SK-N-SH (cell line): ENCODE data around the gene BEGAIN. TPM values are rescaled to one million over a fixed set of nuclear protein-coding genes. Genes with fewer than 3 reads are reported as not detected.
A peak's percentile ranks its signal among the peaks of the same experiment; 100 is the strongest.

Experiments used
- CTCF ChIA-PET: fragments of 300-600, 350-600 bp; formaldehyde crosslinking; extraction: SDS; loops from one replicate; lab custom pipeline; 2021; lab: Yijun Ruan, JAX
- POLR2A ChIA-PET: fragments of 350-600 bp; sonication (Branson Sonifier 250); formaldehyde crosslinking; extraction: SDS; loops from one replicate; lab custom pipeline; 2020; ENCODE audit warnings: antibody characterized with exemption, inconsistent platforms; lab: Yijun Ruan, JAX
- DNase-seq: peaks from one replicate; pipeline ENCODE4 v3.0.0; 2012
- H2AFZ ChIP-seq: fragments of 200-600 bp; sonication (generic); 2 replicates; pipeline ENCODE4 v1.8.1; 2016; ENCODE audit warnings: antibody characterized with exemption, mild to moderate bottlenecking, low read depth
- H3F3A ChIP-seq: fragments of 200-600 bp; sonication (generic); replicated peaks from 2 replicates; pipeline ENCODE3; 2016; ENCODE audit warnings: antibody characterized with exemption, mild to moderate bottlenecking; ENCODE audit not compliant: insufficient read depth
- H3K27ac ChIP-seq, 2 experiments: fragments of 200-500 bp in 1 of 2; fragments of 200-600 bp in 1 of 2; sonication (Bioruptor generic) in 1 of 2; sonication (generic), shearing (Covaris generic) in 1 of 2; 2 replicates each; pipeline versions ENCODE4 v1.5.1 to v1.6.1; 2014 to 2016; ENCODE audit warnings: low read depth in 2 of 2, inconsistent platforms in 1 of 2, low read length in 1 of 2, mild to moderate bottlenecking in 1 of 2, mixed read lengths in 1 of 2
- H3K27me3 ChIP-seq: fragments of 200-600 bp; sonication (generic), shearing (Covaris generic); 2 replicates; pipeline ENCODE4 v1.6.1; 2016; ENCODE audit warnings: mixed run types; ENCODE audit not compliant: insufficient read depth
- H3K36me3 ChIP-seq, 2 experiments: fragments of 200-500 bp in 1 of 2; fragments of 200-600 bp in 1 of 2; sonication (Bioruptor generic) in 1 of 2; sonication (generic) in 1 of 2; replicated peaks in 1 of 2; 2 replicates each; pipeline versions ENCODE3 to v1.5.1; 2014 to 2016; ENCODE audit warnings: low read length in 1 of 2, mild to moderate bottlenecking in 1 of 2; ENCODE audit not compliant: insufficient read depth in 2 of 2, control insufficient read depth in 1 of 2
- H3K4me1 ChIP-seq, 2 experiments: fragments of 200-500 bp in 1 of 2; fragments of 200-600 bp in 1 of 2; sonication (Bioruptor generic) in 1 of 2; sonication (generic), shearing (Covaris generic) in 1 of 2; 2 replicates each; pipeline versions ENCODE4 v1.5.1 to v1.6.1; 2014 to 2016; ENCODE audit warnings: low read depth in 1 of 2, low read length in 1 of 2, mixed run types in 1 of 2; ENCODE audit not compliant: insufficient read depth in 2 of 2, control insufficient read depth in 1 of 2
- H3K4me2 ChIP-seq: fragments of 200-600 bp; sonication (generic), shearing (Covaris generic); 2 replicates; pipeline ENCODE4 v1.6.1; 2017; ENCODE audit warnings: mixed run types
- H3K4me3 ChIP-seq, 2 experiments: fragments of 200-500 bp in 1 of 2; fragments of 200-600 bp in 1 of 2; sonication (Bioruptor generic) in 1 of 2; sonication (generic), shearing (Covaris generic) in 1 of 2; 2 replicates each; pipeline versions ENCODE4 v1.5.1 to v1.8.1; 2014 to 2016; ENCODE audit warnings: low read depth in 2 of 2, inconsistent platforms in 1 of 2, low read length in 1 of 2, mild to moderate bottlenecking in 1 of 2, mixed read lengths in 1 of 2, moderate library complexity in 1 of 2
- H3K79me2 ChIP-seq: fragments of 200-600 bp; sonication (generic); 2 replicates; pipeline ENCODE4 v1.8.1; 2017; ENCODE audit warnings: mild to moderate bottlenecking; ENCODE audit not compliant: insufficient read depth
- H3K9ac ChIP-seq: fragments of 200-600 bp; sonication (generic); 2 replicates; pipeline ENCODE4 v1.6.1; 2017; ENCODE audit warnings: mixed run types
- H3K9me2 ChIP-seq: fragments of 200-600 bp; sonication (generic); 2 replicates; pipeline ENCODE4 v1.6.1; 2017; ENCODE audit warnings: mixed run types
- H3K9me3 ChIP-seq: fragments of 200-600 bp; sonication (generic); 2 replicates; pipeline ENCODE4 v1.6.1; 2017; ENCODE audit warnings: mixed run types, mild to moderate bottlenecking, moderate library complexity
- H4K20me1 ChIP-seq: fragments of 200-600 bp; sonication (generic); 2 replicates; pipeline ENCODE4 v1.6.1; 2017; ENCODE audit warnings: mild to moderate bottlenecking, mixed run types; ENCODE audit not compliant: insufficient read depth
- CHD2 ChIP-seq: fragments of 150-350 bp; IDR thresholded peaks from 2 replicates; pipeline ENCODE4 v1.6.1; 2018; ENCODE audit warnings: low read length; ENCODE audit not compliant: partially characterized antibody
- CTCF ChIP-seq: fragments of 200-600 bp; sonication (generic); IDR thresholded peaks from 2 replicates; pipeline ENCODE4 v1.6.1; 2017; ENCODE audit warnings: antibody characterized with exemption, mild to moderate bottlenecking, moderate library complexity
- EP300 ChIP-seq, 2 experiments: IDR thresholded peaks; 2 replicates each; pipeline versions ENCODE4 v1.4.0 to v1.6.1; 2012; ENCODE audit warnings: borderline replicate concordance in 1 of 2, low read depth in 1 of 2, low read length in 1 of 2
- FOXM1 ChIP-seq: IDR thresholded peaks from 2 replicates; pipeline ENCODE4 v1.4.0; 2012; ENCODE audit warnings: low read depth, mild to moderate bottlenecking
- GATA2 ChIP-seq: sonication (generic); formaldehyde crosslinking; IDR thresholded peaks from 2 replicates; pipeline ENCODE4 v1.5.0; 2020; ENCODE audit warnings: mild to moderate bottlenecking, missing genetic modification reagents
- IRF3 ChIP-seq: fragments of 150-350 bp; IDR thresholded peaks from 2 replicates; pipeline ENCODE4 v1.6.1; 2016; ENCODE audit warnings: mild to moderate bottlenecking, low read depth, low read length
- MAX ChIP-seq: IDR thresholded peaks from 2 replicates; pipeline ENCODE4 v1.4.0; 2012; ENCODE audit warnings: low read depth
- MEF2A ChIP-seq: IDR thresholded peaks from 2 replicates; pipeline ENCODE4 v1.4.0; 2012; ENCODE audit warnings: low read depth, borderline replicate concordance
- MXI1 ChIP-seq: IDR thresholded peaks from 2 replicates; pipeline ENCODE4 v1.6.1; 2012; ENCODE audit warnings: mild to moderate bottlenecking, low read depth, low read length, improper control_type of control experiment
- NFIC ChIP-seq: IDR thresholded peaks from 2 replicates; pipeline ENCODE4 v1.4.0; 2012; ENCODE audit warnings: borderline replicate concordance
- RFX5 ChIP-seq: IDR thresholded peaks from 2 replicates; pipeline ENCODE4 v1.6.1; 2012; ENCODE audit warnings: mild to moderate bottlenecking, improper control_type of control experiment, low read length
- RXRA ChIP-seq: IDR thresholded peaks from 2 replicates; pipeline ENCODE4 v1.4.0; 2012; ENCODE audit warnings: low read depth, mild to moderate bottlenecking, borderline replicate concordance
- SIN3A ChIP-seq: IDR thresholded peaks from 2 replicates; pipeline ENCODE4 v1.6.1; 2012; ENCODE audit warnings: low read depth, mild to moderate bottlenecking, low read length, moderate library complexity, borderline replicate concordance
- USF1 ChIP-seq: IDR thresholded peaks from 2 replicates; pipeline ENCODE4 v1.4.0; 2012; ENCODE audit warnings: low read depth, borderline replicate concordance
- USF2 ChIP-seq: fragments of 150-350 bp; IDR thresholded peaks from 2 replicates; pipeline ENCODE4 v1.6.1; 2017; ENCODE audit warnings: antibody characterized with exemption, low read length, low read depth, borderline replicate concordance
- WGBS: methylation state at CpG from one replicate; pipeline ENCODE4 v1.1.6; 2017; ENCODE audit warnings: low lambda C conversion rate; 5-methylcytosine and 5-hydroxymethylcytosine counted together
- polyA plus RNA-seq, 3 experiments: library from polyadenylated mRNA; depleted of rRNA; stranded (reverse); fragments of >200 nt; gene quantifications; 2 replicates each; pipeline ENCODE4 v1.2.3, GENCODE V29; 2012

Gene BEGAIN
- polyA plus RNA-seq, 1 of the 3 experiments (the other 2 are of a cell fraction) = 4.2 TPM

- Histone ChIP-seq H3K4me3 (no peak overlapping the region), H2AFZ (no peak overlapping the region), H3K4me1 (peaks cover 0 to 22% of the 10 kb centered on the region in 2 experiments; a peak in 1 of 4 replicates), H3K27ac (peak overlapping the region in 1 of 2 experiments; percentile 28; a peak in 1 of 4 replicates), H3K9me2 (no peaks in the 10 kb centered on the region), H3K9ac (no peak overlapping the region), H3K9me3 (peaks cover 7% of the 10 kb centered on the region; the same call in 1 of the 2 replicates), H3K4me2 (no peak overlapping the region), H3K36me3 (no peaks in the 10 kb centered on the region), H3F3A (no peaks in the 10 kb centered on the region), H3K79me2 (no peaks in the 10 kb centered on the region), H4K20me1 (no peaks in the 10 kb centered on the region), H3K27me3 (no peaks in the 10 kb centered on the region)
- no peak for TF ChIP-seq USF2
- TF ChIP-seq CHD2 = no peak
- no peak for TF ChIP-seq CTCF
- TF ChIP-seq USF1 = no peak
- TF ChIP-seq EP300 (IDR thresholded peaks at IDR 0.05; ENCODE audit: borderline replicate concordance in 1 of 2, low read depth in 1 of 2, low read length in 1 of 2) = no peak
- TF ChIP-seq MAX = no peak
- no peak for TF ChIP-seq SIN3A
- TF ChIP-seq FOXM1 = no peak
- no peak for TF ChIP-seq GATA2 (CRISPR knock-in tag)
- TF ChIP-seq RFX5 = no peak
- ChIA-PET CTCF (interaction anchor here (1.5 kb wide), 1 partner anchor 9 kb away, joined by 5 read pairs; no protein-coding TSS in a partner anchor), POLR2A (no interaction called here)
- WGBS = 83% methylated on average over 13 of the region's 24 CpGs
- no peak for DNase-seq
Observed at GRCh38 chr14:100604709-100605108, 17.5 kb upstream of the BEGAIN start.

- Histone ChIP-seq H3K27me3 (no peaks in the 10 kb centered on the region), H3F3A (no peaks in the 10 kb centered on the region), H2AFZ (no peak overlapping the region), H4K20me1 (no peaks in the 10 kb centered on the region), H3K4me3 (no peak overlapping the region), H3K4me2 (no peak overlapping the region), H3K36me3 (no peaks in the 10 kb centered on the region), H3K9ac (no peak overlapping the region), H3K9me3 (peaks cover 7% of the 10 kb centered on the region; the same call in 1 of the 2 replicates), H3K4me1 (peaks cover 0 to 22% of the 10 kb centered on the region in 2 experiments; a peak in 1 of 4 replicates), H3K79me2 (no peaks in the 10 kb centered on the region), H3K27ac (no peak overlapping the region), H3K9me2 (no peaks in the 10 kb centered on the region)
- DNase-seq = peak; percentile 19
- ChIA-PET CTCF (interaction anchor here (1.5 kb wide), 1 partner anchor 10 kb away, joined by 5 read pairs; no protein-coding TSS in a partner anchor), POLR2A (no interaction called here)
- 56% methylated on average over 12 of the region's 13 CpGs for WGBS
- TF ChIP-seq NFIC = no peak
- no peak for TF ChIP-seq RXRA
- TF ChIP-seq EP300 (IDR thresholded peaks at IDR 0.05; ENCODE audit: borderline replicate concordance in 1 of 2, low read depth in 1 of 2, low read length in 1 of 2) = no peak
- TF ChIP-seq MEF2A = no peak
- no peak for TF ChIP-seq IRF3
- no peak for TF ChIP-seq MXI1
Observed at GRCh38 chr14:100604121-100604501, 16.9 kb upstream of the BEGAIN start.
